DND-41 (cell line): ENCODE data around the gene PLEKHJ1.

Source experiments
- ATAC-seq: fragments of 200-7000 bp; cut with Tn5 transposase; 3 replicates; pipeline ENCODE4 v1.9.1; 2021; ENCODE audit warnings: low read depth; ENCODE audit not compliant: insufficient read depth
- DNase-seq: peaks from one replicate; pipeline ENCODE4 v3.0.0-alpha.2; 2020
- H2AFZ ChIP-seq: 2 replicates; pipeline ENCODE4 v1.6.0; 2012; ENCODE audit warnings: low read depth, low read length
- H3K27ac ChIP-seq: 2 replicates; pipeline ENCODE4 v1.5.1; 2012; ENCODE audit warnings: low read length, inconsistent platforms
- H3K27me3 ChIP-seq: fragments of 200-600 bp; sonication (generic); 2 replicates; pipeline ENCODE4 v1.6.0; 2012; ENCODE audit warnings: low read length, mild to moderate bottlenecking, inconsistent platforms; ENCODE audit not compliant: insufficient read depth, poor library complexity
- H3K36me3 ChIP-seq: 2 replicates; pipeline ENCODE4 v1.5.1; 2012; ENCODE audit warnings: low read length, inconsistent platforms; ENCODE audit not compliant: insufficient read depth
- H3K4me1 ChIP-seq: 2 replicates; pipeline ENCODE4 v1.5.1; 2012; ENCODE audit warnings: mild to moderate bottlenecking, low read length; ENCODE audit not compliant: insufficient read depth
- H3K4me2 ChIP-seq: 2 replicates; pipeline ENCODE4 v1.6.0; 2012; ENCODE audit warnings: mild to moderate bottlenecking, moderate library complexity, low read length, inconsistent platforms; ENCODE audit not compliant: insufficient read depth
- H3K4me3 ChIP-seq, 2 experiments: fragments of 200-600 bp in 1 of 2; shearing (Covaris generic) in 1 of 2; 2 replicates each; pipeline ENCODE4 v1.5.1; 2012 to 2016; ENCODE audit warnings: inconsistent platforms in 2 of 2, low read length in 2 of 2, mild to moderate bottlenecking in 2 of 2, low read depth in 1 of 2, moderate library complexity in 1 of 2
- H3K79me2 ChIP-seq: 2 replicates; pipeline ENCODE4 v1.6.0; 2012; ENCODE audit warnings: low read length, inconsistent platforms; ENCODE audit not compliant: insufficient read depth
- H3K9ac ChIP-seq: 2 replicates; pipeline ENCODE4 v1.6.0; 2012; ENCODE audit warnings: low read depth, mild to moderate bottlenecking, inconsistent platforms, low read length, moderate library complexity
- H3K9me3 ChIP-seq: 2 replicates; pipeline ENCODE4 v1.5.1; 2012; ENCODE audit warnings: low read length, moderate library complexity, mild to moderate bottlenecking, inconsistent platforms; ENCODE audit not compliant: insufficient read depth, severe bottlenecking
- H4K20me1 ChIP-seq: 2 replicates; pipeline ENCODE4 v1.6.0; 2012; ENCODE audit warnings: low read length; ENCODE audit not compliant: insufficient read depth
- CTCF ChIP-seq: IDR thresholded peaks from 2 replicates; pipeline ENCODE4 v1.5.1; 2012; ENCODE audit warnings: borderline replicate concordance, low read length, moderate library complexity, mild to moderate bottlenecking; ENCODE audit not compliant: poor library complexity, severe bottlenecking; ENCODE audit errors: extremely low read depth
- EZH2 ChIP-seq: IDR thresholded peaks from 3 replicates; pipeline ENCODE4 v1.6.1; 2012; ENCODE audit warnings: borderline replicate concordance, low read depth, mild to moderate bottlenecking, moderate library complexity, low read length, inconsistent platforms; ENCODE audit not compliant: severe bottlenecking

Gene PLEKHJ1

GRCh38 chr19:2186071-2186846 lies 49.9 kb downstream of the PLEKHJ1 start:
- H4K20me1 ChIP-seq, result peaks cover 87% of the 10 kb centered on the region

GRCh38 chr19:2185734-2186070 lies 50.4 kb downstream of the PLEKHJ1 start:
- no peak overlapping the region for H2AFZ ChIP-seq
- H3K4me2 ChIP-seq, result no peak overlapping the region
- no peak for TF ChIP-seq CTCF
- TF ChIP-seq EZH2, result no peak
- no peaks in the 10 kb centered on the region for H3K9me3 ChIP-seq
- no peak for ATAC-seq
- peaks cover 98% of the 10 kb centered on the region for H3K79me2 ChIP-seq
- no peak overlapping the region for H3K4me3 ChIP-seq
- peaks cover 87% of the 10 kb centered on the region for H4K20me1 ChIP-seq
- peaks cover 87% of the 10 kb centered on the region for H3K36me3 ChIP-seq
- no peaks in the 10 kb centered on the region for H3K27me3 ChIP-seq
- H3K27ac ChIP-seq, result no peak overlapping the region
- no peak for DNase-seq
- H3K4me1 ChIP-seq, result no peaks in the 10 kb centered on the region
- no peak overlapping the region for H3K9ac ChIP-seq

More at GRCh38 chr19:2186071-2186846, 49.9 kb downstream of the PLEKHJ1 start:
- Histone ChIP-seq H3K27ac (no peak overlapping the region), H3K4me1 (no peaks in the 10 kb centered on the region), H2AFZ (no peak overlapping the region), H3K36me3 (peaks cover 87% of the 10 kb centered on the region), H3K9ac (no peak overlapping the region), H3K79me2 (peaks cover 98% of the 10 kb centered on the region), H3K27me3 (no peaks in the 10 kb centered on the region), H3K4me3 (no peak overlapping the region), H3K9me3 (no peaks in the 10 kb centered on the region), H3K4me2 (no peak overlapping the region)
- DNase-seq, result no peak
- no peak for ATAC-seq
- no peak for TF ChIP-seq CTCF

- TF ChIP-seq CTCF (no peak), EZH2 (no peak)
- H3K4me1 ChIP-seq, result no peaks in the 10 kb centered on the region
- H3K79me2 ChIP-seq, result peaks cover 98% of the 10 kb centered on the region
Observed at GRCh38 chr19:2184422-2184975, 51.6 kb downstream of the PLEKHJ1 start.

More at GRCh38 chr19:2184422-2184975, 51.6 kb downstream of the PLEKHJ1 start:
- Histone ChIP-seq H3K9me3 (no peaks in the 10 kb centered on the region), H3K4me3 (no peak overlapping the region), H2AFZ (no peak overlapping the region), H4K20me1 (peaks cover 87% of the 10 kb centered on the region), H3K36me3 (peaks cover 86% of the 10 kb centered on the region), H3K4me2 (no peak overlapping the region), H3K27me3 (no peaks in the 10 kb centered on the region), H3K9ac (no peak overlapping the region), H3K27ac (no peak overlapping the region)
- no peak for ATAC-seq
- DNase-seq, result no peak
